SK-N-SH (cell line): ENCODE results near the gene DRAP1. TPM values are rescaled to one million over a fixed set of nuclear protein-coding genes. Genes with fewer than 3 reads are reported as not detected.

Experiments used
- CTCF ChIA-PET: fragments of 300-600, 350-600 bp; formaldehyde crosslinking; extraction: SDS; loops from one replicate; lab custom pipeline; 2021; lab: Yijun Ruan, JAX
- POLR2A ChIA-PET: fragments of 350-600 bp; sonication (Branson Sonifier 250); formaldehyde crosslinking; extraction: SDS; loops from one replicate; lab custom pipeline; 2020; ENCODE audit warnings: antibody characterized with exemption, inconsistent platforms; lab: Yijun Ruan, JAX
- DNase-seq: peaks from one replicate; pipeline ENCODE4 v3.0.0; 2012
- H2AFZ ChIP-seq: fragments of 200-600 bp; sonication (generic); 2 replicates; pipeline ENCODE4 v1.8.1; 2016; ENCODE audit warnings: antibody characterized with exemption, mild to moderate bottlenecking, low read depth
- H3F3A ChIP-seq: fragments of 200-600 bp; sonication (generic); replicated peaks from 2 replicates; pipeline ENCODE3; 2016; ENCODE audit warnings: antibody characterized with exemption, mild to moderate bottlenecking; ENCODE audit not compliant: insufficient read depth
- H3K27ac ChIP-seq, 2 experiments: fragments of 200-500 bp in 1 of 2; fragments of 200-600 bp in 1 of 2; sonication (Bioruptor generic) in 1 of 2; sonication (generic), shearing (Covaris generic) in 1 of 2; 2 replicates each; pipeline versions ENCODE4 v1.5.1 to v1.6.1; 2014 to 2016; ENCODE audit warnings: low read depth in 2 of 2, inconsistent platforms in 1 of 2, low read length in 1 of 2, mild to moderate bottlenecking in 1 of 2, mixed read lengths in 1 of 2
- H3K27me3 ChIP-seq: fragments of 200-600 bp; sonication (generic), shearing (Covaris generic); 2 replicates; pipeline ENCODE4 v1.6.1; 2016; ENCODE audit warnings: mixed run types; ENCODE audit not compliant: insufficient read depth
- H3K36me3 ChIP-seq, 2 experiments: fragments of 200-500 bp in 1 of 2; fragments of 200-600 bp in 1 of 2; sonication (Bioruptor generic) in 1 of 2; sonication (generic) in 1 of 2; replicated peaks in 1 of 2; 2 replicates each; pipeline versions ENCODE3 to v1.5.1; 2014 to 2016; ENCODE audit warnings: low read length in 1 of 2, mild to moderate bottlenecking in 1 of 2; ENCODE audit not compliant: insufficient read depth in 2 of 2, control insufficient read depth in 1 of 2
- H3K4me1 ChIP-seq, 2 experiments: fragments of 200-500 bp in 1 of 2; fragments of 200-600 bp in 1 of 2; sonication (Bioruptor generic) in 1 of 2; sonication (generic), shearing (Covaris generic) in 1 of 2; 2 replicates each; pipeline versions ENCODE4 v1.5.1 to v1.6.1; 2014 to 2016; ENCODE audit warnings: low read depth in 1 of 2, low read length in 1 of 2, mixed run types in 1 of 2; ENCODE audit not compliant: insufficient read depth in 2 of 2, control insufficient read depth in 1 of 2
- H3K4me2 ChIP-seq: fragments of 200-600 bp; sonication (generic), shearing (Covaris generic); 2 replicates; pipeline ENCODE4 v1.6.1; 2017; ENCODE audit warnings: mixed run types
- H3K4me3 ChIP-seq, 2 experiments: fragments of 200-500 bp in 1 of 2; fragments of 200-600 bp in 1 of 2; sonication (Bioruptor generic) in 1 of 2; sonication (generic), shearing (Covaris generic) in 1 of 2; 2 replicates each; pipeline versions ENCODE4 v1.5.1 to v1.8.1; 2014 to 2016; ENCODE audit warnings: low read depth in 2 of 2, inconsistent platforms in 1 of 2, low read length in 1 of 2, mild to moderate bottlenecking in 1 of 2, mixed read lengths in 1 of 2, moderate library complexity in 1 of 2
- H3K79me2 ChIP-seq: fragments of 200-600 bp; sonication (generic); 2 replicates; pipeline ENCODE4 v1.8.1; 2017; ENCODE audit warnings: mild to moderate bottlenecking; ENCODE audit not compliant: insufficient read depth
- H3K9ac ChIP-seq: fragments of 200-600 bp; sonication (generic); 2 replicates; pipeline ENCODE4 v1.6.1; 2017; ENCODE audit warnings: mixed run types
- H3K9me2 ChIP-seq: fragments of 200-600 bp; sonication (generic); 2 replicates; pipeline ENCODE4 v1.6.1; 2017; ENCODE audit warnings: mixed run types
- H3K9me3 ChIP-seq: fragments of 200-600 bp; sonication (generic); 2 replicates; pipeline ENCODE4 v1.6.1; 2017; ENCODE audit warnings: mixed run types, mild to moderate bottlenecking, moderate library complexity
- H4K20me1 ChIP-seq: fragments of 200-600 bp; sonication (generic); 2 replicates; pipeline ENCODE4 v1.6.1; 2017; ENCODE audit warnings: mild to moderate bottlenecking, mixed run types; ENCODE audit not compliant: insufficient read depth
- ELF1 ChIP-seq: IDR thresholded peaks from 2 replicates; pipeline ENCODE4 v1.4.0; 2012
- EP300 ChIP-seq, 2 experiments: IDR thresholded peaks; 2 replicates each; pipeline versions ENCODE4 v1.4.0 to v1.6.1; 2012; ENCODE audit warnings: borderline replicate concordance in 1 of 2, low read depth in 1 of 2, low read length in 1 of 2
- FOXM1 ChIP-seq: IDR thresholded peaks from 2 replicates; pipeline ENCODE4 v1.4.0; 2012; ENCODE audit warnings: low read depth, mild to moderate bottlenecking
- IRF3 ChIP-seq: fragments of 150-350 bp; IDR thresholded peaks from 2 replicates; pipeline ENCODE4 v1.6.1; 2016; ENCODE audit warnings: mild to moderate bottlenecking, low read depth, low read length
- MEF2A ChIP-seq: IDR thresholded peaks from 2 replicates; pipeline ENCODE4 v1.4.0; 2012; ENCODE audit warnings: low read depth, borderline replicate concordance
- MXI1 ChIP-seq: IDR thresholded peaks from 2 replicates; pipeline ENCODE4 v1.6.1; 2012; ENCODE audit warnings: mild to moderate bottlenecking, low read depth, low read length, improper control_type of control experiment
- RAD21 ChIP-seq: IDR thresholded peaks from 2 replicates; pipeline ENCODE4 v1.6.1; 2012; ENCODE audit warnings: mild to moderate bottlenecking, low read length
- TEAD4 ChIP-seq: IDR thresholded peaks from 2 replicates; pipeline ENCODE4 v1.4.0; 2012; ENCODE audit warnings: mild to moderate bottlenecking, borderline replicate concordance; ENCODE audit not compliant: insufficient read depth
- WGBS: methylation state at CpG from one replicate; pipeline ENCODE4 v1.1.6; 2017; ENCODE audit warnings: low lambda C conversion rate; 5-methylcytosine and 5-hydroxymethylcytosine counted together
- polyA plus RNA-seq, 3 experiments: library from polyadenylated mRNA; depleted of rRNA; stranded (reverse); fragments of >200 nt; gene quantifications; 2 replicates each; pipeline ENCODE4 v1.2.3, GENCODE V29; 2012

Gene DRAP1
- polyA plus RNA-seq, 1 of the 3 experiments (the other 2 are of a cell fraction) = 464 TPM

GRCh38 chr11:65964906-65965305, 45.7 kb downstream of the DRAP1 start:
- Histone ChIP-seq H3K36me3 (peaks cover 36 to 49% of the 10 kb centered on the region in 2 experiments), H3K9ac (no peak overlapping the region), H4K20me1 (peaks cover 9% of the 10 kb centered on the region; the same call in 1 of the 2 replicates), H3K79me2 (peaks cover 57% of the 10 kb centered on the region), H3K27ac (no peak overlapping the region), H3K9me2 (no peaks in the 10 kb centered on the region), H3K4me2 (no peak overlapping the region), H2AFZ (no peak overlapping the region), H3K4me1 (peaks cover 8 to 14% of the 10 kb centered on the region in 2 experiments; a peak in 3 of 4 replicates), H3K4me3 (no peak overlapping the region), H3K9me3 (no peaks in the 10 kb centered on the region), H3K27me3 (no peaks in the 10 kb centered on the region), H3F3A (peaks cover 4% of the 10 kb centered on the region)
- 100% methylated on average over 4 of the region's 10 CpGs for WGBS
- no peak for DNase-seq
- ChIA-PET CTCF (interaction anchor here (1.0 to 2.0 kb wide), 4 partner anchors 25 to 253 kb away, joined by 3 to 5 read pairs (median 3); partner anchors contain the start of genes FIBP and KAT5), POLR2A (interaction anchor here (0.5 kb wide), 1 partner anchor 78 kb away, joined by 3 read pairs; no protein-coding TSS in a partner anchor)
- TF ChIP-seq MXI1 (no peak), MEF2A (no peak), EP300 (IDR thresholded peaks at IDR 0.05; ENCODE audit: borderline replicate concordance in 1 of 2, low read depth in 1 of 2, low read length in 1 of 2) (no peak), ELF1 (no peak), RAD21 (no peak), FOXM1 (no peak), TEAD4 (no peak)

GRCh38 chr11:65965986-65966762, 46.9 kb downstream of the DRAP1 start:
- Histone ChIP-seq H3K4me1 (peaks cover 8 to 11% of the 10 kb centered on the region in 2 experiments; a peak in 3 of 4 replicates), H3K27ac (no peak overlapping the region), H3K27me3 (no peaks in the 10 kb centered on the region), H3F3A (peaks cover 1% of the 10 kb centered on the region), H2AFZ (no peak overlapping the region), H3K4me2 (no peak overlapping the region), H3K9ac (no peak overlapping the region), H3K4me3 (no peak overlapping the region), H4K20me1 (peaks cover 9% of the 10 kb centered on the region; the same call in 1 of the 2 replicates), H3K9me3 (no peaks in the 10 kb centered on the region)
- ChIA-PET CTCF (interaction anchor here (1.0 to 2.0 kb wide), 4 partner anchors 22 to 82 kb away, joined by 3 to 5 read pairs (median 4); partner anchors contain the start of gene FIBP), POLR2A (no interaction called here)
- 96% methylated on average over 28 of the region's 36 CpGs for WGBS
- DNase-seq = no peak
- no peak for TF ChIP-seq IRF3
- TF ChIP-seq EP300 (IDR thresholded peaks at IDR 0.05; ENCODE audit: borderline replicate concordance in 1 of 2, low read depth in 1 of 2, low read length in 1 of 2) = no peak
- TF ChIP-seq, all 33 proteins: peak for 0
- Histone ChIP-seq H3K36me3 (peaks cover 42 to 54% of the 10 kb centered on the region in 2 experiments), H3K9me2 (no peaks in the 10 kb centered on the region), H3K79me2 (peaks cover 54% of the 10 kb centered on the region)
